HEK293 (cell line): ENCODE measurements around the gene MLX.

Source experiments
- CTCF ChIA-PET: fragments of 350-600 bp; formaldehyde crosslinking; extraction: SDS; loops from one replicate; lab custom pipeline; 2021; ENCODE audit warnings: antibody characterized with exemption; lab: Yijun Ruan, JAX
- POLR2A ChIA-PET: fragments of 300-600 bp; formaldehyde crosslinking; extraction: SDS; loops from one replicate; lab custom pipeline; 2020; ENCODE audit warnings: antibody characterized with exemption, inconsistent platforms; lab: Yijun Ruan, JAX
- H3K27ac ChIP-seq: fragments of 200-500 bp; sonication (Bioruptor generic); 2 replicates; pipeline ENCODE4 v1.5.1; 2014; ENCODE audit warnings: low read depth, low read length, control low read depth, inconsistent platforms; ENCODE audit errors: extremely low read depth
- H3K36me3 ChIP-seq, 2 experiments: fragments of 200-500 bp in 1 of 2; sonication (Bioruptor generic) in 1 of 2; 1 replicate in 1 of 2; 2 replicates in 1 of 2; pipeline ENCODE4 v1.5.1; 2014 to 2017; ENCODE audit warnings: inconsistent platforms in 2 of 2, low read length in 2 of 2; ENCODE audit not compliant: control insufficient read depth in 2 of 2, insufficient read depth in 1 of 2
- H3K4me1 ChIP-seq: fragments of 200-500 bp; sonication (Bioruptor generic); 2 replicates; pipeline ENCODE4 v1.5.1; 2014; ENCODE audit warnings: mild to moderate bottlenecking, low read length, inconsistent platforms; ENCODE audit not compliant: control insufficient read depth, insufficient read depth
- H3K4me3 ChIP-seq: 2 replicates; pipeline ENCODE4 v1.5.1; 2011; ENCODE audit warnings: low read depth, mild to moderate bottlenecking, control low read depth, low read length, moderate library complexity
- H3K9me3 ChIP-seq: fragments of 200-500 bp; sonication (Bioruptor generic); 2 replicates; pipeline ENCODE4 v1.5.1; 2014; ENCODE audit warnings: low read depth, low read length, inconsistent platforms; ENCODE audit not compliant: control insufficient read depth, insufficient read depth
- BCL11B ChIP-seq: fragments of 450-650 bp; formaldehyde crosslinking; IDR thresholded peaks from 2 replicates; pipeline ENCODE4 v1.5.1; 2016; ENCODE audit warnings: low read depth, missing biosample characterization, missing genetic modification characterization
- GLI2 ChIP-seq: fragments of 450-650 bp; formaldehyde crosslinking; IDR thresholded peaks from 2 replicates; pipeline ENCODE4; 2017; ENCODE audit warnings: missing biosample characterization, missing genetic modification characterization, low read depth, borderline replicate concordance
- GLI4 ChIP-seq: fragments of 450-650 bp; formaldehyde crosslinking; IDR thresholded peaks from 2 replicates; pipeline ENCODE4 v1.5.1; 2016; ENCODE audit warnings: missing biosample characterization, missing genetic modification characterization
- PRDM10 ChIP-seq: fragments of 450-650 bp; formaldehyde crosslinking; IDR thresholded peaks from 2 replicates; pipeline ENCODE4 v1.5.1; 2016; ENCODE audit warnings: missing biosample characterization, missing genetic modification characterization
- PRDM6 ChIP-seq: fragments of 450-650 bp; formaldehyde crosslinking; IDR thresholded peaks from 2 replicates; pipeline ENCODE4 v1.5.1; 2017; ENCODE audit warnings: missing biosample characterization, missing genetic modification characterization
- SP7 ChIP-seq: fragments of 450-650 bp; formaldehyde crosslinking; IDR thresholded peaks from 2 replicates; pipeline ENCODE4 v1.5.1; 2016; ENCODE audit warnings: missing biosample characterization, missing genetic modification characterization
- ZBTB11 ChIP-seq: fragments of 450-650 bp; formaldehyde crosslinking; conservative IDR thresholded peaks from 2 replicates; pipeline ENCODE4 v1.5.1; 2016; ENCODE audit warnings: low read depth, missing biosample characterization, missing genetic modification characterization
- ZBTB7A ChIP-seq: fragments of 450-650 bp; formaldehyde crosslinking; IDR thresholded peaks from 2 replicates; pipeline ENCODE4 v1.5.1; 2016; ENCODE audit warnings: low read depth, missing biosample characterization, missing genetic modification characterization
- ZNF10 ChIP-seq: fragments of 450-650 bp; formaldehyde crosslinking; IDR thresholded peaks from 2 replicates; pipeline ENCODE4 v1.5.1; 2017; ENCODE audit warnings: missing biosample characterization, missing genetic modification characterization
- ZNF112 ChIP-seq: fragments of 450-650 bp; formaldehyde crosslinking; IDR thresholded peaks from 2 replicates; pipeline ENCODE4 v1.5.0; 2017; ENCODE audit warnings: missing biosample characterization, missing genetic modification characterization
- ZNF138 ChIP-seq: fragments of 450-650 bp; formaldehyde crosslinking; IDR thresholded peaks from 2 replicates; pipeline ENCODE4 v1.5.1; 2016; ENCODE audit warnings: missing biosample characterization, missing genetic modification characterization, borderline replicate concordance
- ZNF140 ChIP-seq: fragments of 450-650 bp; formaldehyde crosslinking; IDR thresholded peaks from 2 replicates; pipeline ENCODE4 v1.5.1; 2016; ENCODE audit warnings: missing biosample characterization, missing genetic modification characterization
- ZNF18 ChIP-seq: fragments of 450-650 bp; formaldehyde crosslinking; IDR thresholded peaks from 2 replicates; pipeline ENCODE4 v1.5.1; 2016; ENCODE audit warnings: missing biosample characterization, missing genetic modification characterization
- ZNF510 ChIP-seq: fragments of 450-650 bp; formaldehyde crosslinking; IDR thresholded peaks from 2 replicates; pipeline ENCODE4 v1.5.1; 2018; ENCODE audit warnings: mild to moderate bottlenecking, missing genetic modification characterization, missing biosample characterization; ENCODE audit not compliant: insufficient replicate concordance
- ZNF658 ChIP-seq: fragments of 450-650 bp; formaldehyde crosslinking; IDR thresholded peaks from 2 replicates; pipeline ENCODE4; 2016; ENCODE audit warnings: missing biosample characterization, missing genetic modification characterization
- ZNF830 ChIP-seq: fragments of 450-650 bp; IDR thresholded peaks from 2 replicates; pipeline ENCODE4 v1.5.0; 2018; ENCODE audit warnings: missing biosample characterization, missing genetic modification characterization, low read depth, mild to moderate bottlenecking, moderate library complexity
- ZNF837 ChIP-seq: fragments of 450-650 bp; formaldehyde crosslinking; IDR thresholded peaks from 2 replicates; pipeline ENCODE4 v1.5.1; 2016; ENCODE audit warnings: missing biosample characterization, missing genetic modification characterization
- ZNF843 ChIP-seq: fragments of 450-650 bp; formaldehyde crosslinking; IDR thresholded peaks from 2 replicates; pipeline ENCODE4 v1.5.1; 2016; ENCODE audit warnings: missing biosample characterization, missing genetic modification characterization
- ZSCAN16 ChIP-seq: fragments of 450-650 bp; formaldehyde crosslinking; IDR thresholded peaks from 2 replicates; pipeline ENCODE4 v1.5.1; 2016; ENCODE audit warnings: missing biosample characterization, missing genetic modification characterization
- ZSCAN18 ChIP-seq: fragments of 450-650 bp; formaldehyde crosslinking; IDR thresholded peaks from 2 replicates; pipeline ENCODE4 v1.5.1; 2016; ENCODE audit warnings: missing biosample characterization, missing genetic modification characterization

Gene MLX

GRCh38 chr17:42525221-42525620 is 41.7 kb upstream of the MLX start:
- ChIA-PET CTCF (interaction anchor here (0.6 to 3.6 kb wide), 7 partner anchors 23 to 327 kb away, joined by 3 to 40 read pairs (median 3); no protein-coding TSS in a partner anchor), POLR2A (no interaction called here)
- Histone ChIP-seq H3K9me3 (no peaks in the 10 kb centered on the region), H3K4me3 (no peak overlapping the region), H3K4me1 (peaks cover 7% of the 10 kb centered on the region), H3K27ac (no peak overlapping the region), H3K36me3 (peaks cover 0 to 27% of the 10 kb centered on the region in 2 experiments; a peak in 1 of 3 replicates)
- TF ChIP-seq ZNF18 (tag by site-specific recombination) = no peak
- no peak for TF ChIP-seq ZBTB11
- TF ChIP-seq ZNF658 (tag by site-specific recombination) = no peak
- TF ChIP-seq GLI4 (tag by site-specific recombination) = no peak
- TF ChIP-seq SP7 (tag by site-specific recombination) = no peak
- no peak for TF ChIP-seq GLI2 (tag by site-specific recombination)
- no peak for TF ChIP-seq ZNF138 (tag by site-specific recombination)
- TF ChIP-seq ZBTB7A (tag by site-specific recombination) = no peak
- TF ChIP-seq ZNF140 (tag by site-specific recombination) = no peak
- TF ChIP-seq ZSCAN16 = no peak
- TF ChIP-seq ZNF10 (tag by site-specific recombination) = no peak
- TF ChIP-seq ZNF843 (tag by site-specific recombination) = no peak
- TF ChIP-seq ZNF510 = no peak
- TF ChIP-seq ZNF112 (tag by site-specific recombination) = no peak
- no peak for TF ChIP-seq ZNF830 (tag by site-specific recombination)
- TF ChIP-seq BCL11B (tag by site-specific recombination) = no peak
- TF ChIP-seq PRDM6 (tag by site-specific recombination) = no peak
- TF ChIP-seq ZSCAN18 (tag by site-specific recombination) = no peak

GRCh38 chr17:42526031-42526444 is 40.9 kb upstream of the MLX start:
- TF ChIP-seq PRDM10 (peak; percentile 47), ZNF837 (no peak)
- Histone ChIP-seq H3K36me3 (peaks cover 0 to 21% of the 10 kb centered on the region in 2 experiments; a peak in 1 of 3 replicates), H3K27ac (no peak overlapping the region), H3K4me1 (peaks cover 12% of the 10 kb centered on the region), H3K9me3 (no peaks in the 10 kb centered on the region), H3K4me3 (no peak overlapping the region)
- ChIA-PET POLR2A (no interaction called here), CTCF (interaction anchor here (0.6 to 3.6 kb wide), 7 partner anchors 19 to 218 kb away, joined by 3 to 40 read pairs (median 3); no protein-coding TSS in a partner anchor)
